Thoracic aorta (tissue), 2 donors: Measurements from ENCODE around the gene SGK2. TPM values are rescaled to one million over a fixed set of nuclear protein-coding genes. Genes with fewer than 3 reads are reported as not detected.

Experiments used
- ATAC-seq: fragments of 150-250 bp; one replicate; pipeline ENCODE4 v1.8.0; 2017; ENCODE audit warnings: low read depth; ENCODE audit not compliant: insufficient number of reproducible peaks, low FRiP score
- DNase-seq: peaks from one replicate; pipeline ENCODE4 v3.0.0-alpha.2; 2020; ENCODE audit warnings: low spot score
- H3K27ac ChIP-seq, 2 donors: fragments of 200-600 bp; sonication (generic); 1 replicate in 1 of 2; 2 replicates in 1 of 2; pipeline ENCODE4 v1.5.1; 2016; ENCODE audit warnings: mild to moderate bottlenecking in 2 of 2, moderate library complexity in 2 of 2
- H3K27me3 ChIP-seq: fragments of 200-600 bp; sonication (generic); replicated peaks from 2 replicates; pipeline ENCODE4 v1.6.0; 2016; ENCODE audit warnings: mild to moderate bottlenecking; ENCODE audit not compliant: insufficient read depth
- H3K36me3 ChIP-seq: fragments of 200-600 bp; sonication (generic); one replicate; pipeline ENCODE4 v1.5.1; 2016
- H3K4me1 ChIP-seq, 2 donors: fragments of 200-600 bp; sonication (generic); 1 replicate in 1 of 2; 2 replicates in 1 of 2; pipeline versions ENCODE4 v1.5.1 to v1.6.0; 2016; ENCODE audit warnings: low read depth in 2 of 2, mild to moderate bottlenecking in 1 of 2; ENCODE audit not compliant: control insufficient read depth in 1 of 2
- H3K4me3 ChIP-seq: fragments of 200-600 bp; sonication (generic); 2 replicates; pipeline ENCODE4 v1.5.1; 2016; ENCODE audit warnings: mild to moderate bottlenecking
- H3K9me3 ChIP-seq: fragments of 200-600 bp; sonication (generic); 2 replicates; pipeline ENCODE4 v1.5.1; 2016
- CTCF ChIP-seq: fragments of 200-600 bp; sonication (generic); IDR thresholded peaks from one replicate; pipeline ENCODE4 v1.5.1; 2019; ENCODE audit warnings: antibody characterized with exemption
- total RNA-seq, 2 donors: library from RNA; depleted of rRNA; stranded (reverse); fragments of >200 nt; gene quantifications; one replicate each; pipeline versions ENCODE4 v1.1.0 to v1.2.3, GENCODE V29; 2016

Gene SGK2
- total RNA-seq, 2 donors from 2014 or later, result 2.4 to 11.6 TPM

GRCh38 chr20:43564455-43564854 lies 5.6 kb downstream of the SGK2 start:
- no peak for TF ChIP-seq CTCF
- no peaks in the 10 kb centered on the region for H3K9me3 ChIP-seq
- H3K36me3 ChIP-seq, result no peaks in the 10 kb centered on the region
- H3K4me3 ChIP-seq, result no peak overlapping the region
- no peaks in the 10 kb centered on the region for H3K27me3 ChIP-seq
- no peak for DNase-seq
- H3K27ac ChIP-seq, result no peak overlapping the region
- H3K4me1 ChIP-seq, result no peaks in the 10 kb centered on the region
- ATAC-seq, result no peak

GRCh38 chr20:43564993-43565757 lies 6.3 kb downstream of the SGK2 start:
- Histone ChIP-seq H3K36me3 (no peaks in the 10 kb centered on the region), H3K27ac (no peak overlapping the region), H3K4me3 (no peak overlapping the region), H3K9me3 (no peaks in the 10 kb centered on the region), H3K27me3 (no peaks in the 10 kb centered on the region), H3K4me1 (no peaks in the 10 kb centered on the region)
- DNase-seq (no peak), ATAC-seq (no peak)
- TF ChIP-seq CTCF, result no peak

- Histone ChIP-seq H3K9me3 (no peaks in the 10 kb centered on the region), H3K27ac (no peak overlapping the region), H3K4me3 (no peak overlapping the region), H3K27me3 (no peaks in the 10 kb centered on the region), H3K4me1 (no peaks in the 10 kb centered on the region), H3K36me3 (no peaks in the 10 kb centered on the region)
- ATAC-seq, result no peak
- no peak for TF ChIP-seq CTCF
- no peak for DNase-seq
Measured at GRCh38 chr20:43565758-43566104, 6.9 kb downstream of the SGK2 start.

- Histone ChIP-seq H3K9me3 (no peaks in the 10 kb centered on the region), H3K4me1 (no peaks in the 10 kb centered on the region), H3K27me3 (no peaks in the 10 kb centered on the region), H3K36me3 (no peaks in the 10 kb centered on the region), H3K27ac (no peak overlapping the region), H3K4me3 (no peak overlapping the region)
- no peak for DNase-seq
- TF ChIP-seq CTCF, result no peak
- no peak for ATAC-seq
Measured at GRCh38 chr20:43567477-43567876, 8.7 kb downstream of the SGK2 start.

- H3K4me3 ChIP-seq, result no peak overlapping the region
- H3K36me3 ChIP-seq, result no peaks in the 10 kb centered on the region
- ATAC-seq, result no peak
- no peak for DNase-seq
- no peak overlapping the region for H3K27ac ChIP-seq
- H3K4me1 ChIP-seq, result no peaks in the 10 kb centered on the region
- H3K9me3 ChIP-seq, result no peaks in the 10 kb centered on the region
- no peaks in the 10 kb centered on the region for H3K27me3 ChIP-seq
- TF ChIP-seq CTCF, result no peak
Measured at GRCh38 chr20:43568706-43569105, 9.9 kb downstream of the SGK2 start.
